Dedifferentiated amniotic fluid mesenchymal stem cell (primary cell): ENCODE measurements around the gene NDUFAF3.

ENCODE experiments used
- DNase-seq: peaks from one replicate; pipeline ENCODE4 v3.0.0-alpha.2; 2016; ENCODE audit errors: extremely low spot score

Gene NDUFAF3

DNA sequence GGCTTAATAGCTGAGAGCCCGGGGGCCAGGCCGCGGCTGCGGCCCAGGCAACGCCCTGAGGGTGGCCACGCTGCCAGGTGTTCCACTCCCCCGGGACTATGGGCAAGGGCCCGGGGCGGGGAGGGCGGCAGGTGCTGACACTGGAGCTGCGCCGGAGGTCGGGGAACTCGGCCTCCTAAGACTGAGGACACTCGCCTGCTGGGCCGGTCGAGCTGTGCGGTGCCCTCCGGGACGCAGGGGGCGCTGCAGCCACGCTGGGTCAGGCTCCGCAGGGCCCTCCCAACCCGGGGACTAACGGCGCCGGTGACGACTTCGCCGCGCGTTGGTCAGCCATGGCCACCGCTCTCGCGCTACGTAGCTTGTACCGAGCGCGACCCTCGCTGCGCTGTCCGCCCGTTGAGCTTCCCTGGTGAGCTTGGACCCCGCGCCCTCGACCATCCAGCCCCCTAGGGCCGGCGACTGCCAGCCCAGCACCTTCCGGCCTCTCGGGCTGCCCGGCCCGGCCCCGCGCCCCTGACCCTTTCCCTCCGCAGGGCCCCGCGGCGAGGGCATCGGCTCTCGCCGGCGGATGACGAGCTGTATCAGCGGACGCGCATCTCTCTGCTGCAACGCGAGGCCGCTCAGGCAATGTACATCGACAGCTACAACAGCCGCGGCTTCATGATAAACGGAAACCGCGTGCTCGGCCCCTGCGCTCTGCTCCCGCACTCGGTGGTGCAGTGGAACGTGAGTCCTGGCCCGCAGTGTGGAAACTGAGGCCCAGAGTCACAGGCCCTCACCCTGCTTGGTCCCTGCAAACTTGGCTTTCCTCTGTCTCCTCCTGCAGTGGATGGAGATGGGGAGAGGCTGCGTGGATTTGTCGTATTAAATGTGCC lies at the start of gene NDUFAF3:
Gene NDUFAF3, plus strand, starts transcription at position 309 of the 875 bp plus-strand sequence. Its CDS starts 24 bp downstream, at position 333.
- DNase-seq, result peak; percentile 89

DNA sequence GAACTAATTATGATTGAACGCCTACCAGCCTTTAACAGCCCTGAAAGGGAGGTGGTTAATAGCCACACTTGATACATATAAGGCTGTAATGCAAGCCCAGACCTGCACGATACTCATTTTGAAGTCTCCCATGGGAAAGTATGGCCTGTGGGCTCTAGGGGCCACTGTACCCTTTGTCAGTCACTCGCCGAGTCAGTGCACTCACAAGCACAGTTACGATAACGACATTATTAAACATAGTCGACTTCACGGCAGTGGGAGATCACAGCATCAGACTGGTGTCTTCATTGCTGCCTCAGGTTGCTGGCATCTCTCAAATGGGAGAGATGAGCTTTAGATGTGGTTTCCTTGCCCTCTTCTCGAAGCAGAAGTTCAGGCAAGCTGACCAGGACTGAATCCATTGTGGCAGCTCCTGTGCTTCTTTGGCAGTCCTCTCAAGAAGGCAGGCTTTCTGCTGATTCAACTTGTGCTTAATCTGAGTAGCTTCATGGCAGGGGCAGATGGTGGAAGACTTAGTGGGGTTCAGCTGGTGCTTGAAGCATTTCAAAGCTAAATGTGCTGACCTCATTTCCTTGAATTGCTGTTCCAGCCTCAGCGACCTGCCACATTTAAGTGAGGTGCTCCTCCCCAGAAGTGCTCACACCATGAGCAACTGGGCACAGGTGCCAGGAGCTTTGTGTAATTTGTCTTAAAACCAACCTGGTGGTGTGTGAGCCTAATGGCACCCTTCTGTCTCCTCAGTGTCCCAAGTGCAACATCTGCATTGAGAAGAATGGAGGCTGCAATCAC lies 47.7 kb upstream of the NDUFAF3 start:
- DNase-seq, result no peak

DNA sequence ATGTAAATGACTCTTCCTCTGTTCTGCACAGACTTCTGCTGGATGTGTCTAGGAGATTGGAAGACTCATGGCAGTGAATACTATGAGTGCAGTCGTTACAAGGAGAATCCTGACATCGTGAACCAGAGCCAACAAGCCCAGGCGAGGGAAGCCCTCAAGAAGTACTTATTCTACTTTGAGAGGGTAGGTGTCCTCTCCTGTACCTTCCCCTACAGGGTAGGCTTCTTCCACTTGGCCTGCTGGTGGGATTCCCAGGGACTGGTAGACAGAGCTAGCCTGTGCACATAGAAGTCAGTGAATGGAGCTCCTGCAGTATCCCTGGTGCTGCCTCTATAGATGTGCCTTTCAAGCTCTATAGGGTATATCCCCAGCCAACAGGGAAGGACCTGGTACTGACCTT lies 42.5 kb upstream of the NDUFAF3 start:
- DNase-seq, result no peak

- no peak for DNase-seq
Observed at GRCh38 chr3:48980295-48980694, 41.6 kb upstream of the NDUFAF3 start.

DNA sequence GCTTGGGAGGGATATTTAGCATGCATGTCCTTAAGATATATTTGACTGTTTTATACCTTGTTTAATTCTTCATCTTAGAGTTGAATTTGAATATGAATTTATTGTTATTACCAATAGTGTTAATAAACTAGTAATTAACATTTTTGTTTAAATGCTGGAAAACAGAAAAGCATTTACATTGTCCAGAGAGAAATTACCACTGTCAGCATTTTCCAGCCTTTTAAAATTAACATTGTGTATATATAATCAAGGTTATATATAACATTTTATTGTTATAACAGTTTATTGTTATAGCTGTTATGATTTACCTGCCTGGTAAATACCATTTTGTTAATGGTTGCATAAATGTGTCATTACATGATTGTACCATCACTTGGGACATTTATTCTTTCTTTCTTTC lies 39.9 kb upstream of the NDUFAF3 start:
- DNase-seq, result no peak

DNA sequence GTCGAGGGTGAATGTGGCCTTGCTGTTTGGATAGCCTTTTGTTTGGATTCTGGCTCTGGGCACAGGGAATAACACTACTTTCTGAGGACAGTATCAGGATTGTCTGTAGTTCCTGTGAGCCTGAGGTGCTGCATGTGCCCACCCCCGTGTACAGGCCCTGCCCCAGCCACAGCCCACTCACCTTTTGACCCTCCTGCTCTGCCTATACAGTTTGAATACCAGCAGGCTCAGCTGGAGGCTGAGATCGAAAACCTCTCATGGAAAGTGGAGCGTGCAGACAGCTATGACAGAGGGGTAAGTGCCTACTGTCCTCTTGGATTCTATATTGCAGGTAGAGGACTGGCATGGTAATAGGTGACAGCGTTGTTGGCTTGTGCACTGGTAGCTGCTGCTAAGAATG lies 39.2 kb upstream of the NDUFAF3 start:
- DNase-seq, result no peak

DNA sequence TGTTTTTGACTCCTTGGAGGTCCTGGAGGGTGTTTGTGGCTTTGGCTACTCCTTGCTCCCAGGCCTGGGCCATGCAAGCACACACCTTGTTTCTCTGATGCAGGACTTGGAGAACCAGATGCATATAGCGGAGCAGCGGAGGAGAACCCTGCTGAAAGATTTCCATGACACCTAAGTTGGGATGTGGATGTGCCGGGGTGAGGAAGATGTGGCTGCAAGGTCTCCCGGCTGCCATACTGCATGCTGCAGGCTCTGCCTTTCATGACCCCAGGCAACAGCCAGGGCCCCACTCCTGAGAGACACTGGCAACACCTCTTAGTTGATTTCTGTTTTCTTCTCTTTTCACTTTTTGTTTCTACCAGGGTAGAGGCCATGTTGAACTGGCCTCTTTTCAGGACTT lies 38.8 kb upstream of the NDUFAF3 start:
- DNase-seq, result no peak

- no peak for DNase-seq
Observed at GRCh38 chr3:48984663-48985062, 37.3 kb upstream of the NDUFAF3 start.

DNA sequence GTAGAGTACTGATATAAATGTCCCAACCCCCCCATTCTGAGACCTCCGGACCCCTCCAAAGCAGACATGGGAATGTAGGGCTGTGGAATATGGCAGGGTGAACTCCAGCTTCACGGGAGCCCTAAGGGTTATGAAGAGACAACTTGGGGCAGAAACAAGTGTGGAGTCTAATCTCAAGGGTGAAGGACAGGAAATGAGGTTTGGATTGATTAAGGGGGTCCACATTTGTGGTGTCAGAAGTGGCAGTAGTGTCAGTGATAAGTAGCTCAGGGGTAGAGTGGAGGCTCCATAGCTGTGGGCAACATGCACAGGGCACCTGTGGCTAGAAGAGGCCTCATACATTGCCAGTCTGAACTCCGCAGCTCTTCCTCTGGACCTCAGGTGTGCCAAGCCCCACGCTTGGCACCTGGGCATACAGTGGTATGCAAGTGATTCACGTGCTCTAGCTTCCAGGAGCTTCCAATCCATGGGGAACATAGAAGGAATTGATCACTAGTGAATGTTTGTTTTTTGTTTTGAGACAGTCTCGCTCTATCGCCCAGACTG lies 36.0 kb upstream of the NDUFAF3 start:
- no peak for DNase-seq

DNA sequence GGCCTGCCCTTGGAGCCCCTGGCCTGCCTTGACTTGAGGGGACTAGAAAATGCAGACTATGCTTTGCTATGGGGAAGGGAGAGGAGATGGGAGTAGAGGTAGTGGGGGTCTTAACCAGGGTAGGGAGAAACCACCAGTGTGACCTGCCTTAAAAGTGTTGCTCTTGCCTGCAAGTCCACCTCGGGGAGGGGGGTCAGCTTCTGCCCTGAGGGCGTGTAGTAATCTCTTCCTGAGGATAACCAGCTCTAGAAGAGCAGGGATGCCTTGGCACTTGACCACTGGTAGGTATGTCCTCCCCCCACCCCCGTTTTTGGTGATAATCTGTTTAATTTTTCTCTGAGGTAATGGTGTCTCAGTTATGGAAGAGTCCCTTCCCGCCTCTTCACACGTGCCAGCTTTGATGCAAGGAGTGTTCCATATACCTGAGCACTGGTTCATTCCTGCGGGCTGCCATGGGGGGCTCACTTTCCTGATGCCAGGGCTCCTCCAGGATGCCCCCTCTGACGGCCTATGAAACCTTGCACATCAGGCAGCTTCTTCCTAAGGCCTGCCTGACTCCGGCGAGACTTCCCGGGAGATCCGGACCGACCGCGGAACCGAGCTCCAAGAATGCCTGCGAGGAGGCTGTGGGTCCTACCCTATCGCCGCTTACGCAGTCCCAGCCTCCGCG lies 32.7 kb upstream of the NDUFAF3 start:
- DNase-seq, result no peak

- peak; percentile 87 for DNase-seq
Observed at GRCh38 chr3:48989796-48990635, 31.9 kb upstream of the NDUFAF3 start, which contains the start of gene P4HTM. Gene P4HTM (plus strand): TSS chr3:48990241. CDS start chr3:48990257, 16 bp downstream.

DNA sequence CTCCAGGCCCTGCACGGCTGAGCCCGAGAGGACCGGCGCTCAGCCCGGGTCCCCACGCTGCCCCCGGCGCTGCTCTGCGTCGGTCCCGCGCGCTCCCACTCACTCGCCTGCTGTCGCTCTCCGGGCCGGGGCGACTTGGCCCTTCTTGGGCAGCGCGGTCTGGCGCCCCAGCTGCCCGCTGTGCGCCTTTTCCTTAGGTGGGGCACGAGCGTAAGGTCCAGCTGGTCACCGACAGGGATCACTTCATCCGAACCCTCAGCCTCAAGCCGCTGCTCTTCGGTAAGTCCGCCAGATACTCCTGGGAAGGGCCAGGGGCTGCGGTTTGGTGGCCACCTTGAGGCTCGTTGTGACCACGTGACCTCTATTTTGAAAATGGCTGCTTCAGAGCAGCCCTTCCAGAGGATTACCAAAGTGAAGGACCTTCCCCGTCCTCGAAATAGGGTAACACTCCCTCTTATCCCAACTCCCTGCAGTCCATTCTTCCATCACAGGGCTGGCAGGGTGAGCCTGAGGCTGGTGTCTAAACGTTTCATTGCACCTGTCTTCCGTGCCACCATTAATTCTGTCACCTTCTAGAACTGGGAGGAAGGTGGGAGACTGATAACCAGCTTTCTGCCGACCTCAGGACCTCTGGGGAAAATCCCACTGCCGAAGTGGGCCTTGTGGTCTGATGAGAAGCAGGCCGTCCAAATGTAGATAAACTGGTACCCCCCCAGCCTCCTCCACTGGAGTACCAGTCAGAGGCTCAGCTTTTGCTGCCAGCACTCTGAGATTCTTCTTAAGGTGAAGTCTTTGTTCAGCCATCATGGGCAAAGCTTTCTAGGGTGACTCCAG lies 31.1 kb upstream of the NDUFAF3 start:
- DNase-seq, result no peak

DNA sequence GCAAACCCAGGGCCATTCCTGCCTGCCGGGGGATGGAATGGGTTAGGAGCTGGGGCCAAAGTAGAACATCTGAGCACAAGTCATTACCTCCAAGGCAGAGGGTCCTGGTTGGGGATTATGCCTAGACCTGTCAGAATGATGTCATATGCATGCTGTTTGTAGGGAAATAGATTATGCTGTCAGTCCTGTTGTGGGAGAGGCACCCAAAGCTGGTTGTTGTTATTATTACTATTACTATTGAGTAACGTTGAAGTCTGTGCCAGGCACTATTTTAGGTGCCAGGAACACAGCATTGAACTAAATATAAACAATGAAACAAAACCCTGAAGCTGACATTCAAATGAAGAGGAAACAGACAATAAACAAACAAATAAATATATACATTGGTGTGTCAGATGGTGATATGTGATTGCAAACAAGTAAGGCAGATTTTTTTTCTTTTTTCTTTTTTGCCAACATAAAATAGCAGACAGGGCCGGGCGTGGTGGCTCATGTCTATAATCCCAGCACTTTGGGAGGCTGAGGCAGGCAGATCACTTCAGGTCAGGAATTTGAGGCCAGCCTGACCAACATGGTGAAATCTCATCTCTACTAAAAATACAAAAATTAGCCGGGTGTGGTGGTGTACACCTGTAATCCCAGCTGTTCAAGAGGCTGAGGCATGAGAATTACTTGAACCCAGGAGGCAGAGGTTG lies 29.9 kb upstream of the NDUFAF3 start:
- DNase-seq, result no peak

DNA sequence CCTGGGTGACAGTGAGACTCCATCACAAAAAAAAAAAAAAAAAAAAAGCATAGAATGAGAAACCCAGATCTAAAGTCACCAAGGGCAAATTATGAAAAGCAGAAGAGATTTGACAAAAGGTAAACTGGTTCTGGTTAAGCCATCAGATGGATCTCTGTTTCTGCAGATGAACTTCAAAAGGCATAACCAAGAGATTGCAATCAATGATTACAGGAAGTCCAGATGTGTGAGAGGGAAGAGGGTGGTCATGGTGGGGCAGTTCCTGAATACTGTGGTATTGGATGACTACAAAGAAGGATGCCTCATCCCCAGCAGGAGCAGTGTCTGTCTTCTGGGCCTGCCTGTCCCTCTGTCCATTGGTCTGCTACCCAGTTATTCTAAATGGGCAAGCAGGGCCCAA lies 28.1 kb upstream of the NDUFAF3 start:
- no peak for DNase-seq

DNA sequence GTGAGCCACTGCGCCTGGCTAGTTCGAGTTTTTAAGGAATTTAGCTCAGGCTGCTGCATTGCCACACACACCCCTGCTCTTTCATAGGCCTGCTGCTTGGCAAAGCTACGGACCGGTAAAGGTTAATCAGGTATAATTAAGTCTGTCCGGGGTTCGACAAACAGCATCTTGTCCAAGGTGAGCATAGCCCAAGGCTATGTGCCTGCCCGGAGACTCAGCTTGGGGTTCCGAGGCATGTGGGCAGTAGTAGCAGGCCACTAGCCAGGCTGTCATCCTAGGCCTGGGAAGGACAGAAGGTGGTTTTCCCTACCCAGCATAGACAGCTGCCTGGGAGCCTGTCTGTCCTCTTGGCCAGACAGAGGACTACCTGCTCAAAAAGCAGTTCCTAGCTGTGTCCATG lies 25.3 kb upstream of the NDUFAF3 start:
- no peak for DNase-seq

DNA sequence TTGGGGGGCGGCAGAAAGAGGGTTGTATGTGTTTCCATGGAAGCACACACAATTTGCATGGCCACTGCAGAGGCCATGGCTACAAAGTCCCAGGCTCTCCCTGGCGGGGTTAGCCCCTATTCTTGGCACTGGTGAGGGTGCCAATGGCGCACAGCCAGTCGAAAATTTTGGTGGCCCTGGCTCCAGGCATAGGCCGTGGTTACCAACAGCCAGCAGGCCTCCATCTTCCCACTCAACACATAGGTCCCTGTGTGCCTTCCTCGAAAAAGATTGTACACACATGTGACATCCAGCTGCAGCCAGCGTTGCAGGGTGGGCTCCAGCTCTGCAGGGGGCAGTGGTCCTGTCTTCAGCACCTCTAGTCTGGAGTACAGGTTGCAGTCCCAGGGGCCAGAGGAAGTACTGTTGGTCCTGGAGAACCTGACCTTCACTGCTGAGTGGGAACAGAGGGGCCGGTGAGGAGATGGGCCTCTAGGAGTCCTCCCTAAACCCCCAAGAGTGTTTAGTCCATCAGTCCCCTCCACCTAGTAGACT lies 24.8 kb upstream of the NDUFAF3 start:
- no peak for DNase-seq

DNA sequence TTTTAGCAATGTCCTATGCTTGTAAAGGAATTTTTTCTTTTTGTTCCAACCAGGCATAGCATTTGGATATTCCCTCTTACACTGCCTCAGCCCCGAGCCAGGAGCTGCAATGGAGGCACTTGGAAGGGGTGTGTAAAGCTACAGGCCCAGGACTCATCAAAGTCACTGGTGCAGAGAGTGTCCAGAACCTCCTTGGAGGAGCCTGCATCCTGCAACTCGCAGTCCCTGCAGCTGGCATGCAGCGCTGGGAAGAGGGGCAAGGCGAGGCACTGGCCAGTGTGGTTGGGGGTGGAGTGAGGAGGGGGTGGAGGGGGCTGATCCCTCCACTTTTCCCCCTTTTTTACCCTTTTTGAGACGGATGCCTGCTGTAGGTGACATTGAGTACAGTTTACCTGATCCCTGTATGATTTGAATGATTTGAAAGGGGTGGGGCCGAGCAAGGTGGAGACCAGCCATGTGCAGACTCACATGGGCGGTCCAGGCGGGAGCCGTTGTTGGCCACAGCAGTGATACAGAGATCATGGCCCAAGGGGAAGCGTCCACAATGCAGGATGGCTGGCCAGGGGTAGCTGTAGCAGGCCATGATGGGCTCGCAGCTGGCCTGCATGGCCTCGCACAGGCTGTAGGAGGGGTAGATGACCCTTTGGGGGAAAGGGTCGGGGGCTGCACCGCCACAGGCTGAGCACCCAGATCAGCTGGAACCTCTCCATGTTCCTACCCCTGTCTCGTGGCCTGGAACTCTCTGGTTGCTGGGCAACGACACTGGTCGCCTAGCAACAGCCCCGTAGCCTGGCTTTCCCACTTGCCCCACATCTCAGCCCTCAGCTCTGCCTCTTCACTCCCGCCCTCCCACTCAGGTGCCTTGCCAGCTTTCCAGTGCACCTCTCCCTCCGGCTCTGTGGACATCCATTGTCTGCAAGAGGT lies 23.9 kb upstream of the NDUFAF3 start:
- DNase-seq, result no peak
